Activated naive CD4-positive, alpha-beta T cell treated with anti-CD3 and anti-CD28 coated beads for 36 hours (primary cell): Measurements from ENCODE around the gene ZNF423. TPM values are rescaled to one million over a fixed set of nuclear protein-coding genes. Genes with fewer than 3 reads are reported as not detected.

Source experiments
- CTCF ChIA-PET: fragments of 350-600 bp; sonication (Branson Sonifier 250); formaldehyde crosslinking; loops from one replicate; lab custom pipeline; 2021; ENCODE audit warnings: antibody characterized with exemption; lab: Charles Lee
- DNase-seq: peaks from one replicate; pipeline ENCODE4 v3.0.0-alpha.2; 2020
- H3K27ac Mint-ChIP-seq: one replicate; pipeline ENCODE4 v1.8.0; 2021; ENCODE audit warnings: mild to moderate bottlenecking, mixed read lengths
- H3K27me3 Mint-ChIP-seq: one replicate; pipeline ENCODE4 v1.8.0; 2021; ENCODE audit warnings: low read depth, mixed read lengths
- H3K36me3 Mint-ChIP-seq: one replicate; pipeline ENCODE4 v1.8.0; 2021; ENCODE audit warnings: low read depth, mixed read lengths
- H3K4me1 Mint-ChIP-seq: one replicate; pipeline ENCODE4 v1.8.0; 2021; ENCODE audit warnings: low read depth, mixed read lengths
- H3K4me3 Mint-ChIP-seq: one replicate; pipeline ENCODE4 v1.8.0; 2021; ENCODE audit warnings: mild to moderate bottlenecking, moderate library complexity, mixed read lengths
- H3K9me3 Mint-ChIP-seq: one replicate; pipeline ENCODE4 v1.8.0; 2021; ENCODE audit warnings: mixed read lengths
- intact Hi-C: fragments of 100-400 bp; cut with micrococcal nuclease; formaldehyde crosslinking; loops from one replicate; pipeline ENCODE4 v1.15.1; 2023
- total RNA-seq, 2 experiments: library from RNA; stranded (reverse); gene quantifications; one replicate each; pipeline ENCODE4 v1.2.3, GENCODE V29; 2021

The ZNF423 gene
- total RNA-seq, 2 experiments from 2014 or later: 0.05 TPM; not detected in 1

DNA sequence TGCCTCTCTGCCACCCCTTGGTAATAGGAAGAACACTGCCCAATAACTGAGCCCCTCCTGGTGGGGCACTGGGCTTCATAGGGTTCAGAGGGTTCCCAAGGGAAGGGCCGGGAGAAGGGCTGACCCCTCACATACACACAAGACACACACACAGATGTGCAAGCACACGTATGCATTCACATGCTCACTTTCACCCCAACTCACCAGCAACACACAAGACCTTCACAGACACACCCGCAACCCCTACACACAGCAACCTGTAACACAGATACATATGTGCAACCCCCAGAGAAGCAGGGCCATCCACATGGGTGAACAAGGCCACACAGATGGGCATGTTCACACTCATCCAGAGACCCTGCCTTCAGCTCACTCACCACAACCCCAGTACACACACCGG, 225.1 kb downstream of the ZNF423 start:
- no peak overlapping the region for H3K27ac Mint-ChIP-seq
- CTCF ChIA-PET: no interaction called here
- H3K4me1 Mint-ChIP-seq: no peaks in the 10 kb centered on the region
- H3K27me3 Mint-ChIP-seq: no peaks in the 10 kb centered on the region
- intact Hi-C loops: no loop called here
- no peak overlapping the region for H3K4me3 Mint-ChIP-seq
- H3K9me3 Mint-ChIP-seq: no peaks in the 10 kb centered on the region
- H3K36me3 Mint-ChIP-seq: no peaks in the 10 kb centered on the region
- no peak for DNase-seq

DNA sequence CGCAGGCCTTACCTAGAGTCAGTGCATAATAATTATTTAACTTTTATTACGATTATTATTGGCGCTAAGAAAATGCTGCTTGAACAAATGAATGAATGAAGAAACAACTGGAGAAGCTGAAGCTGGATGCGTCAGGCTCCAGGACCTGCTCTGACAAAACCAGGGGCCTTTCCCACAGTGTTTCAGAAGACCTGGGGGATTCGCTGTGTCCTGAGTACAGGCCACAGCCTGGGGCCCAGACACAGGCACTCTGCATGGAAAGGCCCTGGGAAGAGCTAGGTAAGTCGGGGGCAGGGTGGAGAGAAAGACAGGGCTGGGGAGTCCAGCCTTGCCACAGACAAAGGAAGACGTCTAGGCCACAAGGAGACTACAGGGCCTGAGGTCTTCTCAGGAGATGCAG, 226.1 kb downstream of the ZNF423 start:
- no peak overlapping the region for H3K27ac Mint-ChIP-seq
- H3K36me3 Mint-ChIP-seq: no peaks in the 10 kb centered on the region
- H3K4me1 Mint-ChIP-seq: no peaks in the 10 kb centered on the region
- H3K9me3 Mint-ChIP-seq: no peaks in the 10 kb centered on the region
- intact Hi-C loops: no loop called here
- H3K4me3 Mint-ChIP-seq: no peak overlapping the region
- no peak for DNase-seq
- CTCF ChIA-PET: no interaction called here
- H3K27me3 Mint-ChIP-seq: no peaks in the 10 kb centered on the region

DNA sequence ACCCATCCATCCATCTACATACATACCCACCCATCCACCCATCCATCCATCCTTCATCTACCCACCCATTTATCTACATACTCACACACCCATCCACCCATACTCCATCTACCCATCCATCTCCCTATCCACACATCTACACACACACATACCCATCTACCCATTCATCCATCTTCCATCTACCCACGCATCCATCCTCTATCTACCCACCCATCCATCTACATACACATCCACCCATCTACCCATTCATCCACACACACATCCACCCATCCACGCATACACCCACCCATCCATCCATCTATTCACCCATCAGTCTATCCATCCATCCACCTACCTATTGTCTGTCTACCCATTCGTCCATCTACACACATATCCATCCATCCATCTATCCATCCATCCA, 227.8 kb downstream of the ZNF423 start:
- CTCF ChIA-PET: no interaction called here

DNA sequence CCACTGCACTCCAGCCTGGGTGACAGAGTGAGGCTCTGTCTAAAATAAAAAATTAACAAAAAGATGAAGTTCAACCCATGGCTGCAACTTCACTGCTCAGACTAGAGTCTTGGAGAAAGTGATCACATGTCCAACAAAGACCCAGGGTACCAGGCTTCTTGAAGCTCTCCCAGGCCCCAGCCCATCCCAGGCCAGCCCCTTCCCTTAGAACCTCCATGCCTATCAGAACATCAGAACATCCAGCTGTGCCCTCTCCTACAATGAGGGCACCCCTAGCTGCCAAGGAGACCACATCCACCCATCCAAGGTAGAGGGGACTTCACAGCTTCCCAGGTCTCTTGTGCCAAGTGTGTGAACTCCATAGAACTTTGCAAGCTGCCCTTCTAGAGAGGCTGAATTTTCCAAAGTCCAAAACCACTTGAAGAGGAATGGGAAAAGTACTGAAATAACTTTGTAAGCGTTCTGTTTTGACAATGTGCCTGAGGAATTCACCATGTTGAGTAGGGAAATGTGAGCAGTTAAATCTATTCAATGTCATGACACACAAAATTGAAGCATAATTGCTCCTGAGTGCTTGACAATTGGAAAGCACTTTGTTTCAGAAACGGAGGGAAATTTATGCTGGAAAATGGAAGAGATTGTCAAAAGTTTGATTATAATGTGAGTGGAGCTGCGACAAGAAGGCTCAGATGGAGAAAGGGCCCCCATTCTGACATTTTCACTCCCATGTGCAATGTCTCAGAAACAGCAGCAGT, 230.4 kb downstream of the ZNF423 start:
- H3K36me3 Mint-ChIP-seq: no peaks in the 10 kb centered on the region
- DNase-seq: no peak
- no peak overlapping the region for H3K4me3 Mint-ChIP-seq
- intact Hi-C loops: no loop called here
- no peaks in the 10 kb centered on the region for H3K27me3 Mint-ChIP-seq
- H3K9me3 Mint-ChIP-seq: no peaks in the 10 kb centered on the region
- CTCF ChIA-PET: no interaction called here
- H3K4me1 Mint-ChIP-seq: no peaks in the 10 kb centered on the region
- H3K27ac Mint-ChIP-seq: no peak overlapping the region

More for the DNA sequence above, 227.8 kb downstream of the ZNF423 start:
- Mint-ChIP-seq H3K4me1 (no peaks in the 10 kb centered on the region), H3K27ac (no peak overlapping the region), H3K9me3 (no peaks in the 10 kb centered on the region), H3K27me3 (no peaks in the 10 kb centered on the region), H3K4me3 (no peak overlapping the region), H3K36me3 (no peaks in the 10 kb centered on the region)
- intact Hi-C loops: no loop called here
- no peak for DNase-seq

DNA sequence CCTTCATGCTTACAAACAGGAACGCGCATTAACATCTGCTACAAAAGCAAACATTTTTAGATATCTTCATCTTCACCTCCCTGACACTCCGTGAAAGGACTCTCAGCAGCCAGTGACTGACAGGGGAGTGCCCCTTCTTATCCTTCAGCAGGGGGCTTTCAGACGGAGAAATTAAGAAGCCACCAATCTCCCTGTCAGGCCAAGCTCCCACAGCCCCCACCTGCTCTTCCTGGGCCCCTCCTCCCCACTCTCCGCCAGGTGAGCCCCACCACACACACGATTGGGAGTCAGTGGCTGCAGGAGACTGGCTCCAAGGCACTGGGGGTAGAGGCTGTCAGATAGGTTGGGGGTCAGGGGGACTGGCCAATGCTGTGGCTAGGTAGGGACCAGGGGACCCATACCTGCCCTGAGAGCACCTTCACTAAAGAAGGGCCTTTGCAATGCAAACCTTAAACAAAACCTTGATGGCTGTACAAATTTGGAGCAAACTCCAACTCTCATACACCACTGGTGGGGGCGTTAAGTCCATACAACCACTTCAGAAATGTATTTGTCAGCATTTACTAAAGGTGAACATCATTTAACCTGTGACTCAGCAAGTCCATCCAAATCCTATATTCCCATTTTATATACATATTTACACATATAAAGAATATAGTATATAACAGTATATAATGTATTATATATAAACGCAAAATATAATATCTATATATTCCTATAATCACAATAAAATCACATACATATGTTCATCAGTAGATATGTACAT, 232.2 kb downstream of the ZNF423 start:
- no peaks in the 10 kb centered on the region for H3K27me3 Mint-ChIP-seq
- no peak for DNase-seq
- intact Hi-C loops: no loop called here
- no peak overlapping the region for H3K27ac Mint-ChIP-seq
- CTCF ChIA-PET: no interaction called here
- no peak overlapping the region for H3K4me3 Mint-ChIP-seq
- H3K4me1 Mint-ChIP-seq: no peaks in the 10 kb centered on the region
- no peaks in the 10 kb centered on the region for H3K36me3 Mint-ChIP-seq
- H3K9me3 Mint-ChIP-seq: no peaks in the 10 kb centered on the region

DNA sequence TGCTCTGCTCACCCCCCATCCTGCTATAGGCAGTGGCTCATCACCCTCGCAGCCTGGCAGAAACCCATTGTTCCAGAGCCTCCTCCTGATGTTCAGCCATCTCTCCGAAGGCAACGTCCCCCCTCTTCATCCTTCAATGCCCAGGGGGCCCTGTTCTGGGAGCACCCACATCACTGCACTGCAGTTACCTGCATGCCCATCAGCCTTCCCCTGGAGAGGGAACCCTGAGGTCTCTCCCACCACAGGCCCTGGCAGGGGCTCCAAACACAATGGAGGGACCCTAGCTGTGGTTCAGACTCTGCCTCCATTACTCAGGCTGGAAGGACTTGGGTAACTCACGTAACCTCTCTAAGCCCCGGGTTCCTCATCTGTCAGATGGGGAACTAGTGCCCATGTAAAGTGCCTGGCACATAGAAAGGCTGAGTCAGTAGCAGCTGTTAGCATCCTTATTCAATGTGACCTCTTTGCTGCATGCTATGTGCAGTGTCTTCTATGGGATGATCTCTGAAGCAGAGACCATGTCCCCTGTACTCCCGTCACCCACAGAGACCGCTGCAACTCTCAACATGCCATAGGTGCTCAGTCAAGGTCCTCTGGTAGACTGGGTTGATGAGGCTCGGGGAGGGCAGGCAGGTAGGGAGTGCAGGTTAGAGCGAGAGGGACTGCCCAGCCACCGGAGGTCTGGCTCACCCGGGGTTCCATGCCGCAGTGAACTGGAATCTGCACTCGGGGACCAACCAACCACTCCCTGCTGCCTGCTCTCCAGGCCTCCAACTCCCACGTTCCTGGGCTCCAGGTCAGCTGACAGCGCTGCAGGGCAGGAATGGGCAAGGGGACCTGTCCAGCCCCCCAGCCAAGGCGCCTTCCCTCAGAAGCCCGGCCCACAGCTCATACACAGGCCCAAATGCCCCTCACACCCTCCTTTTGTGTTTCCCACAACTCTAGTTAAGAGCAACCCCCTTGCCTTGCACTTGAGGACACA, 233.2 kb downstream of the ZNF423 start:
- Mint-ChIP-seq H3K27ac (no peak overlapping the region), H3K36me3 (no peaks in the 10 kb centered on the region), H3K9me3 (no peaks in the 10 kb centered on the region), H3K4me3 (no peak overlapping the region), H3K27me3 (no peaks in the 10 kb centered on the region), H3K4me1 (no peaks in the 10 kb centered on the region)
- CTCF ChIA-PET: no interaction called here
- intact Hi-C loops: no loop called here
- no peak for DNase-seq

DNA sequence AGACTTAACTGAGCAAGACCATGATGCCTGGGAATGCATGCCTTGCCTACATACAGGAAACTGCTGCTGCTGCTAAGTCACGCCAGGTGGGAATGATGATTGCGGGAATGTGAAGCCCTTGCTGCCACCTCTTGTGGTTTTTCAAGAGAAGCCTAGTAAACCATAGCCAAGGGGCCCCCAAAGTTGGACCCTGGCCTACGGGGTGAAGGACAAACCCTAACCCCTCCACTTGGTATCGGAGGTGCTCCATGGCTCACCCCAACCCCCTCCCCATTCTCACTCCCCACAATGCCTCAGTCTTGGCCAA, 233.9 kb downstream of the ZNF423 start:
- H3K27me3 Mint-ChIP-seq: no peaks in the 10 kb centered on the region
- no peak for DNase-seq
- H3K27ac Mint-ChIP-seq: no peak overlapping the region
- intact Hi-C loops: no loop called here
- no peaks in the 10 kb centered on the region for H3K9me3 Mint-ChIP-seq
- no peaks in the 10 kb centered on the region for H3K36me3 Mint-ChIP-seq
- H3K4me1 Mint-ChIP-seq: no peaks in the 10 kb centered on the region
- CTCF ChIA-PET: no interaction called here
- no peak overlapping the region for H3K4me3 Mint-ChIP-seq

DNA sequence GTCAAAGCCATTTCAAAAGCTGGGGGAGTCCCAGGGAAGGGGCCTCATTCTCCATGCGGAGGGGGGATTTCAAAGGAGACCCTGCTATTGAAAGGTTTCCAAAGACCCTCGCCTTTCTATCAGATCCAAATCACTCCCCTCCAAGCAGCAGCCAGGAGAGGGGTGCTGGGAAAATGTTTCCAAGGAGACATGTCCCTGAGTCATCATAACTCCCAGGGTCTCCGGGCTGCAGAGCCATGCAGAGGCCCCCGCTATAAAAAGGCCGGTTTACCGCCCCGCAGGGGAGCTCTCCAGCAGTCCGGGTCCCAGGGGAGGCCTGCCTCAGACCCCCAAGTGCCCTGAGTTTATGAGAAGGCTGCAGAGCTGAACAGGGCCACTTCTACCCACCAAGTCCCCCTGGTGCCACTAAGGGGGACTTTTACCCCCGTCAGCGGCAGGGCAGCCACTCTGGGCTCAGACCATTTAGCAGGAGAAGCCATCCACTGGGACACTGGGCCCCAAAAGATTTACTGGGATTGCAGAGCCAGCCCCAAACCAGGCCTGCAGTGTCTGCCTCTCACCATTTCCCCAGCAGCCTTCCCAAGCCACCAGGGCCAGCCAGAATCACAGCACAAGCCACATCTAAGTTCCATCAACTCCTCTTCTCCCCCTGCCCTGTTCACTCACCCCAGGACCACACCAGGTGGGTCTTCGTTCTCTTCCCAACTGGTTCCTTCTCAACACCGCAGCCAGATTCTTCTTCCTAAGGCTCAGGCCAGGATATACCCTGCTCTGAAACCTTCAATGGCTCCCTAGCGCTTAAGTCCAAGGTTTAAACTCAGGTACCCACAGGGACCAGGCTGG, 234.4 kb downstream of the ZNF423 start:
- no peaks in the 10 kb centered on the region for H3K36me3 Mint-ChIP-seq
- no peak overlapping the region for H3K27ac Mint-ChIP-seq
- intact Hi-C loops: no loop called here
- H3K9me3 Mint-ChIP-seq: no peaks in the 10 kb centered on the region
- H3K27me3 Mint-ChIP-seq: no peaks in the 10 kb centered on the region
- no peaks in the 10 kb centered on the region for H3K4me1 Mint-ChIP-seq
- CTCF ChIA-PET: no interaction called here
- no peak for DNase-seq
- H3K4me3 Mint-ChIP-seq: no peak overlapping the region

DNA sequence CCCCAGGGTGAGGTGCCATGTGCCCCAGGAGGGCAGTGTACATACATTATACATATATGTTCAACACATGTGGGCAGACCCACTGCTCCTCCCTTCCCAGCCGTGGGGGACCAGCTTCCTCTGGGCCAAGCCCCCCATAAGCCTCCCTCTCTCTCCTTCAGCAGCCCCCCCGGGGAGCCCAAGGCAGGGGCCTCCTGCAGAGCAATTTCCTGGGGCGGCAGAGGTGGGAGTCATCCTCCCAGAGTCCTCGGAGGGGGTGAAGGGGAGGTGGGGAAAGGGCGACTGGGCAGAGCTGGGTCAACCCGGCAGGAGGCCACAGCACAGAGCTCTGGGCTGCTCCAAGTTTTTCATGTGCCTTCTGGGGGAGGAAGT, 235.1 kb downstream of the ZNF423 start:
- DNase-seq: no peak
- no peaks in the 10 kb centered on the region for H3K27me3 Mint-ChIP-seq
- no peaks in the 10 kb centered on the region for H3K36me3 Mint-ChIP-seq
- H3K4me1 Mint-ChIP-seq: no peaks in the 10 kb centered on the region
- H3K27ac Mint-ChIP-seq: no peak overlapping the region
- H3K4me3 Mint-ChIP-seq: no peak overlapping the region
- CTCF ChIA-PET: no interaction called here
- H3K9me3 Mint-ChIP-seq: no peaks in the 10 kb centered on the region
- intact Hi-C loops: no loop called here

DNA sequence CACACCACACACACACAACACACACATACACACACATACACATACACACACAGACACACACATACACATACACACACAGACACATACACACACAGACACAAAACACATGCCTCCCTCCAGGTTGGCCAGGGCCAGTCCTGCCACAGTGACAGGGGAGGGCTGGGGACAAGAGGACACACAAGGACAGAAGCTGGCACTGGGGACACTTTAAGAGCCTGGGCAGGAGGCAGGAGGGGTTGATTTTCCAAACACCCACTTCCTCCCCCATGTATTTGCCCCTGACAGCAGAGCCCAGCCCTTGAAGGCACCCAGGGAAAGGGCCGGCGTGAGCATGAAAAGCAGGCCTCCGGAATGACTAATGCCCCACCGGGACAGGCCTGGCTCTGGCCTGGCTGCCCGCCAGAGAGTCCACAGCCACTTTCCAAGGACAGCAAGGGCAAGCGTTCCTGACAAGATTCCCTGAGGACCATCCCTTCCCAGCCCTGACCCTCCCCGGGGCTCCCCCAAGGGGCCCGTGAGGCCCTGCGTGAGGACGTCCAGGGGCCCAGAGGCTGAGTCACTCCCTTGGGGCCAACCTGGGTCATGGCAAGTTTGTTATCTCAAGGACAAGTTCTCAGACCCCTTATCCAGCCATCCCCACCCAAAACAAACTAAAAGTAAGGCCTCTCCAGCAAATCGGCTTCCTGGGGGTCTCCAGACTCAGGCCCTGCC, 235.6 kb downstream of the ZNF423 start:
- no peak for DNase-seq
- CTCF ChIA-PET: interaction anchor here (0.7 kb wide), 1 partner anchor 218 kb away, joined by 4 read pairs; no protein-coding TSS in a partner anchor
- Mint-ChIP-seq H3K9me3 (no peaks in the 10 kb centered on the region), H3K27me3 (no peaks in the 10 kb centered on the region), H3K4me1 (no peaks in the 10 kb centered on the region), H3K4me3 (no peak overlapping the region), H3K27ac (no peak overlapping the region), H3K36me3 (no peaks in the 10 kb centered on the region)
- intact Hi-C loops: no loop called here

DNA sequence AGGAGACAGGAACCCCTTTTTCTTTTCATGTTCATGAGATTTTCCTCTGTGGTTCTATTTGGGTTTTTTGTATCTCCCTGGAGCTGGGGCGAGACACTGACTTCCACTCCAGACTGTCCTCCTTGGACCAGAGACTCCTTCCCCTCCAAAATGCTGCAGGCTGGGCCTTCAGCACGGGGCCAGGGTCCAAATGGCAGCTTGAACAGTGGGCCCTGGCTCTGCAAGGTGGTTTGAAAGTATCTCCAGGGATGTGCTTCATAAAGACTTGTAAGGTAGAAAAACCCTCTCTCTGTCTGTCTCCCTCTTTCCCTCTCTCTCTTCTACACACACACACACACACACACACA, 236.1 kb downstream of the ZNF423 start:
- intact Hi-C loops: no loop called here
- no peaks in the 10 kb centered on the region for H3K27me3 Mint-ChIP-seq
- no peak for DNase-seq
- H3K27ac Mint-ChIP-seq: no peak overlapping the region
- H3K4me3 Mint-ChIP-seq: no peak overlapping the region
- no peaks in the 10 kb centered on the region for H3K4me1 Mint-ChIP-seq
- no peaks in the 10 kb centered on the region for H3K9me3 Mint-ChIP-seq
- no peaks in the 10 kb centered on the region for H3K36me3 Mint-ChIP-seq
- CTCF ChIA-PET: interaction anchor here (0.7 kb wide), 1 partner anchor 218 kb away, joined by 4 read pairs; no protein-coding TSS in a partner anchor
